NCI-H345 treated with DMSO at 0.1 percent for 48 hours (cell line): Measurements from ENCODE around the gene FZR1.
"Not testable (repeated sequence)": the region's sequence is repeated elsewhere in the genome, so short reads cannot be mapped to it uniquely, and the experiment has no call there.

ENCODE experiments used
- DNase-seq: peaks from one replicate; lab custom pipeline; 2025; ENCODE audit not compliant: unreplicated experiment; lab: John Stamatoyannopoulos, UW

The FZR1 gene

GRCh38 chr19:3494559-3494958 lies 11.6 kb upstream of the FZR1 start:
- no peak for DNase-seq

DNA sequence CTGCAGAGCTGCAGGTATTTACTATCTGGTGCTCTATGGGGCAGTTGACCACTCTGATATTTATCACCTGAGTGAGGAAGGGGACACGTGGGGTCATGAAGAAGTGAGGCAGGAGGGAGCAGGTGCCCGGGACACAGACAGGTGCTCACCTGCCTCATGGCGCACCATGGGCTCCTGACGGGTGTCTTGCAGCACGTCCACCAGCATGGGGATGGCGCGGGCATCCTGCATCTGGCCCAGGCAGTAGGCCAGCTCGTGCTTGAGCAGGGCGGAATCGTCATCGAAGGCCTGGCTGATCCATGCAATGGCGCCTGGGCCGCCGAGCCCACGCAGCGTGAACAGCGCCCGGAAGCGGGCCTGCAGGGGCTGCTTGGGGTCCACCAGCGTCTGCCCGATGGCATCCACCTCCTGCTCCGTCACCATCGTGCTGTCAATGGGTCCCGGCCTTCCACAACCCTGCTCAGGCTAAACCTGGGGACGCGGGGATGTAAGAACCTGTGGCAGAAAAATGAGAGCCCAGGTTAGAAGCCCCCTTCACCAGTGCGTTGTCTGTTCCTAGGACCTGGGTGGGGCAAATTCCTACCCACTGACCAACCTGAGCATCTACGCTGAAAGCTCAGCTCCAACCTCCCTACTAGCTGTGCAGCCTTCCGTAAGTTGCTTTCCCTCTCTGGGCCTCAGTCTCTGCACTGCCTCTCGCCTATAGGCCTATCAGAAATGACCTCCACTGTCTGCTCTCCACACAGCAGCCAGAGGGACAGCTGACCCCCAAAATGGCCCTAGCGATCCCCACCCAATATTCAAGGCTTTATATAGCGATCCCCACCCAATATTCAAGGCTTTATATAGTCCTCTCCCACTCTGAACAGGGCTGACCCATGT lies 9.5 kb upstream of the FZR1 start:
- no peak for DNase-seq

- DNase-seq, result no peak
Measured at GRCh38 chr19:3497757-3498520, 8.2 kb upstream of the FZR1 start.

- DNase-seq, result no peak
Measured at GRCh38 chr19:3499738-3500428, 6.2 kb upstream of the FZR1 start.

- peak; percentile 97 for DNase-seq
Measured at GRCh38 chr19:3500429-3501101, 5.5 kb upstream of the FZR1 start, which contains the start of gene DOHH. TSS of gene DOHH (minus strand) at chr19:3500674. CDS start at chr19:3496814, 3,860 bp downstream.

GRCh38 chr19:3501780-3502179 lies 4.3 kb upstream of the FZR1 start:
- DNase-seq, result no peak

- no peak for DNase-seq
Measured at GRCh38 chr19:3503036-3503572, 3.0 kb upstream of the FZR1 start.

DNA sequence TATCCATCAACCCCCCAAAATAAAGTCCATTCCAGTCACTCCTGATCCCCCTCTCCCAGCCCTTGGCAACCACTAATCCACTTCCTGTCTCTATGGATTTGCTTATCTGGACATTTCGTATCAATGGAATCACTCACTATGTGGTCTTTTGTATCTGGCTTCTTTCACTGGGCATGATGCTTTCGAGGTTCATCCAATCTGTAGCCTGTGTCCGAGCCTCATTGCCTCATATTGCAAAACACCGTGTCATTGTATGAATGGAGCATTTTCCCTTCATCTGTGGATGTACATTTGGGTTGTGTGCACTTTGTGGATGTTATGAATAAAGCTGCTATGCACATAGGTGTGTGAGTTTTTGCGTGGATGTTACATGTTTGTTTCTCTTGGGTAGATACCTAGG lies 1.4 kb upstream of the FZR1 start:
- no peak for DNase-seq

GRCh38 chr19:3506384-3507340 lies 551 bp downstream of the FZR1 start:
- no peak for DNase-seq

- no peak for DNase-seq
Measured at GRCh38 chr19:3507371-3508120, 1.4 kb downstream of the FZR1 start.

GRCh38 chr19:3508121-3508661 lies 2.1 kb downstream of the FZR1 start:
- not testable (repeated sequence) for DNase-seq

GRCh38 chr19:3508771-3509535 lies 2.8 kb downstream of the FZR1 start:
- no peak for DNase-seq

DNA sequence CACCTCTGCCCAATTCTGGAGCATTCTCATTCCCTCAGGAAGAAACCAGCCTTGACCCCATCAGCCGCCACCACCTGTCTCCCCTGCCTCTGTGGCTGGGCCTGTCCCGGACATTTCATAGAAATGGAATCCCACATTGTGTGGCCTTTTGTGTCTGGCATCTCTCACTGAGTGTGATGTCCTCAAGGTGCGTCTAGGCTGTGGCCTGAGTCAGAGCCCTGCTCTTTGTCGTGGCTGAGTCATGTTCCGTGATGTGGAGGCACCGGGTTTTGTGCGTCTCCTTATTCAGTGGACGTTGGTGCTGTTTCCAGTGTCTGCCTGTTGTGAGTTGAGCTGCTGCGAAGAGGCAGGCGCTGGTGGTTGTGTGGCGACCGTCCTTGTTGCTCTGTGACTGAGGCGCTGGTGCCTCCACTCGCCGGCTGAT lies 3.5 kb downstream of the FZR1 start:
- no peak for DNase-seq

GRCh38 chr19:3510727-3511126 lies 4.6 kb downstream of the FZR1 start:
- DNase-seq, result no peak

DNA sequence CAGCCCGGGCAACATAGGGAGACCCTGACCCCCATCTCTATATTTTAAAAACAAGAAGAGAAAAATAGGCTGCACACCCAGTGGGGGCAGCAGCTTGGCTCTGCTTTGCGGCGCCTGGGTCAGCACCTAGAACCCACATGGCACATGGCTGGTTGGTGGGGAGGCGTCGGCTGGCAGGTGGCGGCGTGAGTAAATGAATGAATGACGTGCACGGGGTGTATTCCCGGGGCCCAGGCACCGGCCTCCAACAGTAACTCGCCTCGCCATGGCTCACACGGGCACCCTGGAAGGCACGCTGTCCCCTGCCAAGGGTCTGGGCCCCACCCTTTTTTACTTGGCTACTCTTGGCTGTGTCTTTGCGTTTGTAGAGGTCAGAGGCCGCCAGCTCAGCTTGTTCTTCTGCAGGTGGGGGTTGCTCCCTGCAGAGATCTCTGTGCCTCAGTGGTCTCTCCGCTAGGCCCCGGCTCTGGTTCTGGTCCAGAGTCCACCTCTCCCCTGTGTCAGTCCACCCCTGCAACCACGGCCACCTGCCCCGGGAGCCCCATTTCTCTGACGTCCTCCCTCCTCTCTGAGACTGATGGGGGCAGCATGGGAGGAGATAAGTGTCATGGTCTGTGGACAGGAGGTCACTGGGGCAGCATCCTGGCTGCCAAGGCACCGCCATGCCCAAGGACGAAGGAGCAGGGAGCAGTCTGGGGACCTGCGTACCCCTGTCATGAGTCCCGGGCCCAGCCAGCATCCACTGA lies 5.6 kb downstream of the FZR1 start:
- no peak for DNase-seq

- no peak for DNase-seq
Measured at GRCh38 chr19:3512562-3513228, 6.6 kb downstream of the FZR1 start.
